ENCODE results near the gene JAZF1.
A peak's percentile ranks its signal among the peaks of the same experiment; 100 is the strongest.

JAZF1 gene

GRCh38 chr7:28046035-28046434 is 134.6 kb downstream of the JAZF1 start:
- DNase-seq (ENCODE audit: low read depth in 4 of 4, low spot score in 1 of 4): no peak

- no peak for DNase-seq (ENCODE audit: low read depth in 4 of 4, low spot score in 1 of 4)
Observed at GRCh38 chr7:28045592-28045991, 135.0 kb downstream of the JAZF1 start.

- no peak for DNase-seq (ENCODE audit: low read depth in 4 of 4, low spot score in 1 of 4)
Observed at GRCh38 chr7:28044825-28045224, 135.8 kb downstream of the JAZF1 start.

- DNase-seq (ENCODE audit: low read depth in 4 of 4, low spot score in 1 of 4): no peak
Observed at GRCh38 chr7:28042721-28043120, 137.9 kb downstream of the JAZF1 start.

GRCh38 chr7:28041508-28042314 is 138.9 kb downstream of the JAZF1 start:
- DNase-seq (ENCODE audit: low read depth in 4 of 4, low spot score in 1 of 4): no peak

- no peak for DNase-seq (ENCODE audit: low read depth in 4 of 4, low spot score in 1 of 4)
Observed at GRCh38 chr7:28038175-28038797, 142.3 kb downstream of the JAZF1 start.

GRCh38 chr7:28037220-28038010 is 143.2 kb downstream of the JAZF1 start:
- DNase-seq (ENCODE audit: low read depth in 4 of 4, low spot score in 1 of 4): no peak

GRCh38 chr7:28036696-28037095 is 143.9 kb downstream of the JAZF1 start:
- DNase-seq (ENCODE audit: low read depth in 4 of 4, low spot score in 1 of 4): no peak

- no peak for DNase-seq (ENCODE audit: low read depth in 4 of 4, low spot score in 1 of 4)
Observed at GRCh38 chr7:28033386-28033785, 147.2 kb downstream of the JAZF1 start.

GRCh38 chr7:28032738-28033380 is 147.7 kb downstream of the JAZF1 start:
- DNase-seq (ENCODE audit: low read depth in 4 of 4, low spot score in 1 of 4): no peak

GRCh38 chr7:28029051-28029450 is 151.5 kb downstream of the JAZF1 start:
- no peak for DNase-seq (ENCODE audit: low read depth in 4 of 4, low spot score in 1 of 4)

- no peak for DNase-seq (ENCODE audit: low read depth in 4 of 4, low spot score in 1 of 4)
Observed at GRCh38 chr7:28028471-28028870, 152.1 kb downstream of the JAZF1 start.

GRCh38 chr7:28026237-28026636 is 154.4 kb downstream of the JAZF1 start:
- no peak for DNase-seq (ENCODE audit: low read depth in 4 of 4, low spot score in 1 of 4)

- no peak for DNase-seq (ENCODE audit: low read depth in 4 of 4, low spot score in 1 of 4)
Observed at GRCh38 chr7:28024786-28025334, 155.7 kb downstream of the JAZF1 start.

GRCh38 chr7:28020302-28020940 is 160.2 kb downstream of the JAZF1 start:
- DNase-seq (ENCODE audit: low read depth in 4 of 4, low spot score in 1 of 4): peak in 1 of 4 experiments; percentile 4

GRCh38 chr7:28018856-28019465 is 161.6 kb downstream of the JAZF1 start:
- DNase-seq (ENCODE audit: low read depth in 4 of 4, low spot score in 1 of 4): no peak

GRCh38 chr7:28018446-28018845 is 162.1 kb downstream of the JAZF1 start:
- DNase-seq (ENCODE audit: low read depth in 4 of 4, low spot score in 1 of 4): no peak

- DNase-seq (ENCODE audit: low read depth in 4 of 4, low spot score in 1 of 4): no peak
Observed at GRCh38 chr7:28018020-28018419, 162.6 kb downstream of the JAZF1 start.

GRCh38 chr7:28017372-28017771 is 163.2 kb downstream of the JAZF1 start:
- DNase-seq (ENCODE audit: low read depth in 4 of 4, low spot score in 1 of 4): no peak

GRCh38 chr7:28016297-28016696 is 164.3 kb downstream of the JAZF1 start:
- no peak for DNase-seq (ENCODE audit: low read depth in 4 of 4, low spot score in 1 of 4)
